GM18511 (cell line): Measurements from ENCODE around the gene ROR1.

Experiments
- ATAC-seq: cut with Tn5 transposase; IDR thresholded peaks from one replicate; pipeline ENCODE4 v1.9.1; 2021; ENCODE audit warnings: mild to moderate bottlenecking, moderate library complexity; ENCODE audit not compliant: unreplicated experiment

The ROR1 gene

GRCh38 chr1:64001038-64001437 is 227.2 kb downstream of the ROR1 start:
- ATAC-seq, result no peak

DNA sequence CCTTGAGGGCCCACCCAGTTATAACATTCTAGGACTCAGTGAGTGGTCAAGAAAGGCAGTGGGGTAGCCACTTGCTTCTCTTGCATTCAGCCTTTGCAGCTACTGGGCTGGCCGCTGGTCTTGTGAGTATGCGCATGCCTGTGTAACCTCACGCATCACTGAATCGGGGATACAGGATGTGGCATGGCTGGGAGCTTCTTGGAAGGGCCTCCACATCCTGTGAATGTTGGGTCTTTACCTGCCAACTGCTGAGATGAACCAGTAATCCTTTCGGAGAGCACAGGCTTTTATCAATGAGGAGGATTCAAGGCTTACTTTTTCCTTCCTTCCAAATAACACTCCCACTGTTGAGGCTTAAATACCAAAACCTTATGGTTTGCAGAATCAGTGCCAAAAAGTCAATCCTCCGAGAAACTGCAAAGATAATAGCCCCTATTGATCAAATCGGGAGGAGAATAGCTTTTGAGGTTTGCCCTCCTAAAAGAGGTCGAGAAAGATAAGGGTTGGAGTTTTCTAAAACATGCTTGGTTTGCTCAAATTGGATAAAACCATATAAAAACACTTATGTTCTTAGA is 230.7 kb downstream of the ROR1 start:
- ATAC-seq, result no peak

DNA sequence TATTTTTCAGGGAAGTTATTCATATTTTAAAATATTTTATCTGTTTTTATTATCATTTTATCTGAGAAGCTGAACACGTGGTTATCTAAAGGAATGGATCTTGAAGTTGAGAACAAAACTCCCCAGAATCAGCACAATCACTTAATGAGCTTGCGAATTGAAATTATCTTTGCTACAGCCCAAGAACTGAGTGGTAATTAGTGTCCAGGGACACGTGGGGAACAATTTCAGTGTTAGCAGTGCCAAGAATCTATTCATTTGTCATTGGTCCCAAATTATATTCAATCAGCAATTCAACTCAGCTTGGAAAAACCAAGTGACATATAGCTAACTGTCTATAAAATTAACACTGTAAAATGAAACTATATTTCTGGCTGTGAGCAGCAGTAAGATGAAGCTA is 232.0 kb downstream of the ROR1 start:
- no peak for ATAC-seq

DNA sequence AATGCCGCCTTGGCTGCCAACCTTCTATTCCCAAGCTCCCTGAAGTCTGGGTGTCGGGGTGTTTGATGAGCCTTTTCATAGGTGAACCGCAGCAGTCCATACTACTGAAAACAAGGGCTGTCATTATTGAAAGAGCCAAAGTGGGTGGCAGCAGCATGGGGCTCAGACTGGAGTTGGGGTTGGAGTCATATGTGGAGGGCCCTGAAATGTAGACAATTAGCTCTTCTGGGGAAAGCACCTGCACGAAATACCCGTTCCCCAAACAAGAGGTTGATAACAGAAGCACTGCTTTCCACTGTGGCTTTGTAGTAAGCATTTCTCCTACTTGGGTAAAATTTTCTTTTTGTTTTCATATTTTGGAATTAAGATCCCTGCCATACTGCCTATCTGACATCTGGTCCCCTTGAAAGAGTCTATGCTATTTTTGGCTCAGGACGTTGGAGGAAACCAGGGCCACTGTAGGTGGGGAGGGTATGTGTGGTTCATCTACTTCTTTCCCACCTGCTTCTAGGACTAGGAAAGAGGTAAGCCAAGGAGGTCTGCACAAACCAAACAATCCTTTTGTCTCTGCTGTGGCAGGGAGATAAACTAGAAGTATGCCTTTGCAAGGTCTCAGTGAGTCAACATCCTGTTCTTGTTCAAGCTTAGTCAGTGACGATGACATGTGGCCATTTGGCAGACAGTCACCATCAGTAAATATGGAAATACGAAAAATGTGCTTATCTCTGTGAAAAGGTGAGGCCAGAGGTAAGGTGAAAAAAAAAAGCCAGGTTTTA is 232.6 kb downstream of the ROR1 start:
- no peak for ATAC-seq

GRCh38 chr1:64010316-64010715 is 236.5 kb downstream of the ROR1 start:
- ATAC-seq, result no peak

GRCh38 chr1:64013395-64013794 is 239.6 kb downstream of the ROR1 start:
- ATAC-seq, result no peak

DNA sequence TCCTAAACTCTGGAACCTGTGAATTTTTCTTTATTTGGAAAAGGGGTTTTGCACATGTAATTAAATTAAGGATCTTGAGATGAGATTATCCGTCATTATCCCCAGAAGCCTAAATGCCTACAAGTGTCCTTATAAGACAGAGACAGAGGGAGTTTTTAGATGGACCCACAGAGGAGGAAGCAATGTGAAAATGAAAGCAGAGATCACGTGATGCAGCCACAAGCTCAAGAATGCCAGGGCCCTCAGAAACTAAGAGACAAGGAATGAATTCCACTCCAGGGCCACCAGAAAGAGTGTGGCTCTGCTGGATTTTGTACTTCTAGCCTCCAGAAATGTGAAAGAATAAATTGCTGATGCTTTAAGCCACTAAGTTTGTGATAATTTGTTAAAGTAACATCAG is 246.0 kb downstream of the ROR1 start:
- peak; percentile 94 for ATAC-seq

DNA sequence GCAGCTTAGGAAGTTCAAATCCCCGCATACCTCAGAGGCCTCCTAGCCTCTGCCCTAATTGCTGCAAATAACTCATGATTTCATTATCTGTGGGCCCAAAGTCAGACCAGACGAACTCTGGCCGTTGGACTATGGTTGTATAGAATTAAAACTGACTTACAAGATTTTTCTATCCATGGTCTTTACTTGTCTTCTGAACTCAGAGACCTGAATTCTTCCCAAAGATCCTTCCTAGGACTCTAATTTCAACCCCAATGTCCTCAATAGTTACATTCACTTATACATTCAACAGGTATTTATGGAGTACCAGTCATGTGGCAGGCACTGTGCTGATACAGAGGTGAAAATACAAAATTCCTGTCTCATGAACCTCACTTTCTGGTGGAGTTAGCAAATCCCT is 247.2 kb downstream of the ROR1 start:
- no peak for ATAC-seq

DNA sequence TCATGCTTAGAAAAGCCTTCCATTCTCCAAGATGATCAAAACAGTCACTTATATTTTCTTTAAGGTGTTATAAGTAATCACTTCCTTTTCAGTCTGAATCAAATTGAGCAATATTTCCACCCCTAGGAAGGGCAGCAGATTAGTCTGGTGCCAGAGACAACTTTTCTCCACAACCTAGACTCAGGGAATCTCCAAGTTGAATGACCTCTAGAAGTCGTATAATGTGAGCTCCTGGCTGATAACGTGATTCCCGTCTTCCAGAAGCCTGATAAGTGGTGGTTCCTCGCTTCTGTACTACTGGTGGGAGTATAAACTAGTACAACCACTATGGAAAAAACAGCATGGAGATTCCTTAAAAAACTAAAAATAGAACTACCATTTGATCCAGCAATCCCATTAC is 251.2 kb downstream of the ROR1 start:
- no peak for ATAC-seq

GRCh38 chr1:64029037-64029436 is 255.2 kb downstream of the ROR1 start:
- no peak for ATAC-seq

DNA sequence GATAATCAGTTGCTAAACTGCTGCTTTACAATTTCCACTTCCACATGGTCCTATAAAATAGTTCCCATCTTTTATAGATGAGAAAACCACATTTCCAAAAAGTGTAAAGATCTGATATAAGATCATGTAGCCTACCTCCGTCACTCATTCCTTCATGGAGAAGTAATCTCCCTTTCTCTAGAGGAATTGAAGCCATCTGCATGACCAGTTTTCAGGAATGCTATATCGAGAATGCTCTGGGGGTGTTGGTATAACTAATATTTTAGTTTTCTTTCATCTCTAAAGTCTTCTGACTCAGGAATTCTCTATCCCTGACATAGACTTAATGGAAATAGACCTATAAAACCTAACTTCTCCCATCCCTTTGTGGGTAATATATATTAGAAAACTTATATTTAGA is 256.6 kb downstream of the ROR1 start:
- no peak for ATAC-seq

DNA sequence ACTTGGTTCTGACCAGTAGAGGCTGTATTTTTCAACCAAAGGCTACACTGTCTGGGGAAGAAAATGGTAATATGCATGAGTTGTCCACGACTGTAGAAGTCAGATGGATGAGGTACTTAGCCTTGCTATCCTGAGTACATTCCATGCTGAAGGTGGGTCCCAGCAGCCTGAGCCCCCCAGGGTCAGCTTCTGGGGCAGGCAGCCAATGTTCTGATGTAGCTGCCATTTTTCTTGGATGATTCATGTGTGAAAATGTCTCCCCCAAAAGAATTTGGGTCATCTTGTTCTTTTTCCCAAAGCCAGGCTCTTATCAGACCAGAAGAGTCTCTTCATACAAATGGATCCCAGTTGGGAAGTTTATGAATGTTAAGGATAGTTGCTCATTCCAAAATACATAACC is 257.4 kb downstream of the ROR1 start:
- no peak for ATAC-seq

DNA sequence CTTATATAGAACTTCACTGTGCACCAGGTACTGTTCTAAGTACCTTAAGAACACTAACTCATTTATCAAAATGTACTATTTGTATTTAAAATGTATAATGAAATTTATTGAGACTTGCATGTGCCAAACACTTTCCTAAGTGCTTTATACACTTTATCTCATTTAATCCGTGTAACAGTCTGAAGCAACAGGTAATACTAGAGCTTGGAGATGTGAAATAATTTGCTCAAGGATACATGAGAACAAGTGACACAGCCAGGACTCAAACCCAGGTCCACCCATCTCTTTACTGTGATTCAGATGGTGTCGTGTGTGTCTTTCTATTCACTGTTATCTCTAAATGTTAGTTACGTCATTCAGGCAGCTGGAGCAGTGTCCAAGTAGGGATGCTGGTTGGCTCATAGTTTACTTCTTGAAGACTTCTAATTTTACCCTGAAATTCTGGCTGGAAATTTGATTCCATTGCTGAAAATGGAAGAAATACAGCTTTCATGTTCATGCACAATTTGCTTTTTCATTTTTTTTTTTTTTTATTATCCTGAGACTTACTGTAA is 259.9 kb downstream of the ROR1 start:
- ATAC-seq, result no peak

GRCh38 chr1:64036549-64036948 is 262.7 kb downstream of the ROR1 start:
- ATAC-seq, result no peak

GRCh38 chr1:64038119-64038518 is 264.3 kb downstream of the ROR1 start:
- ATAC-seq, result no peak

GRCh38 chr1:64038965-64039364 is 265.1 kb downstream of the ROR1 start:
- ATAC-seq, result no peak

GRCh38 chr1:64039390-64039926 is 265.6 kb downstream of the ROR1 start:
- ATAC-seq, result no peak

- ATAC-seq, result no peak
Measured at GRCh38 chr1:64041371-64042131, 267.7 kb downstream of the ROR1 start.

DNA sequence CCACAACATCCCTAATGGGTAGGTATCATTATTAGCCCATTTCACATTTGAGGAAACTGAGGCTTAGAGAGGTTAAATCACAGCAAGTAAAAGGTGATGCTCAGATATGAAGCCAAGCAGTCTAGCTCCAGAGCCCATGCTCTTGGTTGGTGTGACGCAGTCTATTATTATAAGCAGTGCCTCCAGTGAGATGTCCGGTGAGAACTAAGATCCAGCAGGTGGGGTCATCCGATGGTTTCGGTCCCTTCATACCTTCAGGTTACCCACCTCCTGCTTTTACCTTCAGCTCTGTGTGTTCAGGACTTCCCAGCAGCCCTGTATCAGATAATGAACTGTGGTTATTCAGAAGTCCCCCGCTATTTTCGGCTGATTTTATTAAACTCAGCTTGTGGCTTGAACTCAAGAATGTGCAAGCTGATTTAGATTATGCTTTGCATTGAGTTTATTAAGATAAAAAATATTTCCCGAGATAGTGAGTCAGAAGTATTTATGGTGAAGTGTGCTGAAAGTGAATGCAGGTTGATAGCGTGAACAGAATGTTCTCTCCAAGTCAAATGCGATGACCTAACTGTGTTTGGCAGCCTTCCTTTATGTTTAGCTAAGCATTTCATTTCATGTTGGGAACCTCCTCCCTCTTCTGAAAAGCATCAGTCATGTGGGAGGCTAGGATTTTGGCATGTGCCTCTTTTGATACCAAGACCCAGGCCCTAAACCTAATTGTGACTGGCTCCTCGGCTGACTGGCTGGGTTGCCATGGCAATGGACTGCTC is 268.7 kb downstream of the ROR1 start:
- no peak for ATAC-seq

DNA sequence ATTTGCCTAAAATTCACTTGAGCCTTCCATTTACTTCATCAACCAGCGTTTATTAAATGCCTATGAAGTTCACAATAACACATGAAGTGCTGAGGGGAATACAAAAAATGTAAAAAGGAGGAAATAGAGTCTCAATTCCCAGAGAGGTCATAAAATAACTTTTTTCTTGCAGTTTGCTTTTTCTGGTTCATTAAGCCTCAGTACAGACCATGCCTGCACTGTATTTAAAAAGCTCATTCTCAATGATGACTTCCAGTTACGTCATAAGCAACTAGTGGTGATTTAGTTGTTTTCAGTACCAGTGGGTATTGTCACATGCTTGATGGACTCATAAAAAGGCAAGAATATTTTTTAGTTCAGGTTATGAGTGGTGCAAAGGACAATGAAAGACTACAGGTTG is 269.5 kb downstream of the ROR1 start:
- ATAC-seq, result no peak

DNA sequence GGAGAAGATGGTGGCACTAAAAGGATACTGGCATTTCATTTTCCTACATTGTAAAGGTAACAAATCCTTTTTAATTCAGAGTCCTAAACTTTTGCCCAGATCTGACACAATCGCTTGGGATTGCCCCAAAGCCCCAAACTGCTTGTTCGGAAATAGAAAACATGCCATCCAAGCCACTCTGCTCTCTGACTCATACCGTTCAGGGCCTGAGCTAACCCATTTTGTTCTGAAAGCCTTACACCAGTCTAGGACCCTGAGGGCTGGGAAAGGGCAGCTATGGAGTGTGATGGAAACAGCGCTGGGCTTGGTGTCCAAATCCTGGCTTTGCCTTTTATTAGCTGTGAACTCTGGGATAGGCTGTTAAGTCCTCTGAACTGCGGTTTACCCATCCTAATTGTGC is 270.2 kb downstream of the ROR1 start:
- ATAC-seq, result no peak
